ENCODE results near the gene PRSS58. TPM values are rescaled to one million over a fixed set of nuclear protein-coding genes. Genes with fewer than 3 reads are reported as not detected.

Gene PRSS58
- total RNA-seq, 1 donor from 2014 or later, result not detected

GRCh38 chr7:142299237-142299781 is 41.5 kb upstream of the PRSS58 start:
- no peaks in the 10 kb centered on the region for H3K36me3 Mint-ChIP-seq (ENCODE audit: low read depth, unreplicated experiment)

GRCh38 chr7:142298627-142299026 is 40.8 kb upstream of the PRSS58 start:
- H3K36me3 ChIP-seq (ENCODE audit: insufficient read depth, low read length), result no peaks in the 10 kb centered on the region
- no peak overlapping the region for H3K27ac ChIP-seq (ENCODE audit: low read depth, low read length)
- no peak overlapping the region for H3K4me2 ChIP-seq (ENCODE audit: low read length)
- no peaks in the 10 kb centered on the region for H4K20me1 ChIP-seq (ENCODE audit: insufficient read depth, low read length)
- Mint-ChIP-seq H3K4me3 (ENCODE audit: unreplicated experiment) (no peak overlapping the region), H3K27ac (ENCODE audit: unreplicated experiment) (no peak overlapping the region), H3K4me1 (ENCODE audit: low read depth, unreplicated experiment) (no peaks in the 10 kb centered on the region), H3K9me3 (ENCODE audit: unreplicated experiment) (no peaks in the 10 kb centered on the region), H3K36me3 (ENCODE audit: low read depth, unreplicated experiment) (no peaks in the 10 kb centered on the region), H3K27me3 (ENCODE audit: low read depth, unreplicated experiment) (peaks cover 8% of the 10 kb centered on the region)
- no peak overlapping the region for H3K4me3 ChIP-seq (ENCODE audit: insufficient read depth, low read depth, low read length)
- FAIRE-seq (no peak), DNase-seq (ENCODE audit: low read depth) (no peak)
- H3K9ac ChIP-seq (ENCODE audit: low read length), result no peak overlapping the region
- no peaks in the 10 kb centered on the region for H3K27me3 ChIP-seq (ENCODE audit: insufficient read depth, low read length)
- no peak for TF ChIP-seq CTCF (IDR thresholded peaks at IDR 0.05; ENCODE audit: insufficient read depth, low read depth, low read length)
- TF ChIP-seq EZH2 (IDR thresholded peaks at IDR 0.05; ENCODE audit: insufficient read depth, low read length), result no peak
- no peaks in the 10 kb centered on the region for H3K9me3 ChIP-seq (ENCODE audit: insufficient read depth, low read depth, low read length)
- no peak overlapping the region for H2AFZ ChIP-seq (ENCODE audit: low read depth, low read length)
- no peaks in the 10 kb centered on the region for H3K79me2 ChIP-seq (ENCODE audit: insufficient read depth, low read length)
- no peaks in the 10 kb centered on the region for H3K4me1 ChIP-seq (ENCODE audit: insufficient read depth, low read length)

More at GRCh38 chr7:142299237-142299781, 41.5 kb upstream of the PRSS58 start:
- H3K4me3 ChIP-seq (ENCODE audit: insufficient read depth, low read depth, low read length), result no peak overlapping the region
- H3K27ac ChIP-seq (ENCODE audit: low read depth, low read length), result no peak overlapping the region
- DNase-seq (ENCODE audit: low read depth) (no peak), FAIRE-seq (no peak)
- Mint-ChIP-seq H3K9me3 (ENCODE audit: unreplicated experiment) (no peaks in the 10 kb centered on the region), H3K4me1 (ENCODE audit: low read depth, unreplicated experiment) (no peaks in the 10 kb centered on the region), H3K4me3 (ENCODE audit: unreplicated experiment) (no peak overlapping the region), H3K27ac (ENCODE audit: unreplicated experiment) (no peak overlapping the region), H3K27me3 (ENCODE audit: low read depth, unreplicated experiment) (peaks cover 7% of the 10 kb centered on the region)
- H4K20me1 ChIP-seq (ENCODE audit: insufficient read depth, low read length), result no peaks in the 10 kb centered on the region
- H3K79me2 ChIP-seq (ENCODE audit: insufficient read depth, low read length), result no peaks in the 10 kb centered on the region
- H2AFZ ChIP-seq (ENCODE audit: low read depth, low read length), result no peak overlapping the region
- no peaks in the 10 kb centered on the region for H3K4me1 ChIP-seq (ENCODE audit: insufficient read depth, low read length)
- no peaks in the 10 kb centered on the region for H3K27me3 ChIP-seq (ENCODE audit: insufficient read depth, low read length)
- H3K36me3 ChIP-seq (ENCODE audit: insufficient read depth, low read length), result no peaks in the 10 kb centered on the region
- TF ChIP-seq EZH2 (IDR thresholded peaks at IDR 0.05; ENCODE audit: insufficient read depth, low read length) (no peak), CTCF (IDR thresholded peaks at IDR 0.05; ENCODE audit: insufficient read depth, low read depth, low read length) (no peak)
- H3K4me2 ChIP-seq (ENCODE audit: low read length), result no peak overlapping the region
- no peak overlapping the region for H3K9ac ChIP-seq (ENCODE audit: low read length)
- no peaks in the 10 kb centered on the region for H3K9me3 ChIP-seq (ENCODE audit: insufficient read depth, low read depth, low read length)

- Histone ChIP-seq H3K36me3 (ENCODE audit: insufficient read depth, low read length) (no peaks in the 10 kb centered on the region), H3K9me3 (ENCODE audit: insufficient read depth, low read depth, low read length) (no peaks in the 10 kb centered on the region), H3K9ac (ENCODE audit: low read length) (no peak overlapping the region), H3K79me2 (ENCODE audit: insufficient read depth, low read length) (no peaks in the 10 kb centered on the region), H3K27me3 (ENCODE audit: insufficient read depth, low read length) (no peaks in the 10 kb centered on the region), H3K4me1 (ENCODE audit: insufficient read depth, low read length) (no peaks in the 10 kb centered on the region), H3K4me3 (ENCODE audit: insufficient read depth, low read depth, low read length) (no peak overlapping the region), H4K20me1 (ENCODE audit: insufficient read depth, low read length) (no peaks in the 10 kb centered on the region), H2AFZ (ENCODE audit: low read depth, low read length) (no peak overlapping the region), H3K4me2 (ENCODE audit: low read length) (no peak overlapping the region), H3K27ac (ENCODE audit: low read depth, low read length) (no peak overlapping the region)
- H3K9me3 Mint-ChIP-seq (ENCODE audit: unreplicated experiment), result no peaks in the 10 kb centered on the region
- H3K27ac Mint-ChIP-seq (ENCODE audit: unreplicated experiment), result no peak overlapping the region
- FAIRE-seq (no peak), DNase-seq (ENCODE audit: low read depth) (no peak)
- TF ChIP-seq EZH2 (IDR thresholded peaks at IDR 0.05; ENCODE audit: insufficient read depth, low read length), result no peak
- peak; percentile 14 for TF ChIP-seq CTCF (IDR thresholded peaks at IDR 0.05; ENCODE audit: insufficient read depth, low read depth, low read length)
- H3K4me1 Mint-ChIP-seq (ENCODE audit: low read depth, unreplicated experiment), result no peaks in the 10 kb centered on the region
- peaks cover 8% of the 10 kb centered on the region for H3K27me3 Mint-ChIP-seq (ENCODE audit: low read depth, unreplicated experiment)
- no peaks in the 10 kb centered on the region for H3K36me3 Mint-ChIP-seq (ENCODE audit: low read depth, unreplicated experiment)
- H3K4me3 Mint-ChIP-seq (ENCODE audit: unreplicated experiment), result no peak overlapping the region
These were observed 40.2 kb upstream of the PRSS58 start for GRCh38 chr7:142298009-142298408.

Data from astrocyte (in vitro differentiated cells and primary cell).